ENCODE results near the gene CAMTA1. TPM values are rescaled to one million over a fixed set of nuclear protein-coding genes. Genes with fewer than 3 reads are reported as not detected.

CAMTA1 gene
- total and polyA plus RNA-seq, 9 of the 15 experiments (the other 6 are each of a cell fraction or from before 2014, with no cell fraction given), result 43.9 to 161 (median 65.9) TPM

GRCh38 chr1:7629465-7630195, 844.4 kb downstream of the CAMTA1 start (continued):
- TF ChIP-seq ZHX1 (conservative IDR thresholded peaks at IDR 0.05; ENCODE audit: low read length) (no peak), ZBTB17 (CRISPR knock-in tag; IDR thresholded peaks at IDR 0.05) (no peak), AFF1 (IDR thresholded peaks at IDR 0.05; ENCODE audit: low read depth in 1 of 2, partially characterized antibody in 2 of 2) (no peak), POLR3G (IDR thresholded peaks at IDR 0.05; ENCODE audit: extremely low read depth, insufficient read length, insufficient replicate concordance) (no peak), TEAD4 (IDR thresholded peaks at IDR 0.05; ENCODE audit: low read length) (peak; percentile 51; the same call in 1 of the 2 replicates), TEAD4 (CRISPR knock-in tag; IDR thresholded peaks at IDR 0.05; ENCODE audit: borderline replicate concordance) (no peak), RCOR1 (IDR thresholded peaks at IDR 0.05; ENCODE audit: borderline replicate concordance in 1 of 2, low read depth in 2 of 2, low read length in 2 of 2) (peak in 1 of 2 experiments; percentile 73; a peak in 1 of 4 replicates), ADNP (tag; IDR thresholded peaks at IDR 0.05) (no peak), TBL1XR1 (IDR thresholded peaks at IDR 0.05; ENCODE audit: low read length in 2 of 2) (no peak), TRIM24 (IDR thresholded peaks at IDR 0.05) (no peak), E2F3 (CRISPR knock-in tag; IDR thresholded peaks at IDR 0.05) (no peak), TGIF2 (CRISPR knock-in tag; IDR thresholded peaks at IDR 0.05) (no peak), ZNF263 (CRISPR knock-in tag; IDR thresholded peaks at IDR 0.05; ENCODE audit: borderline replicate concordance) (peak; percentile 95), COPS2 (conservative IDR thresholded peaks at IDR 0.05) (no peak), VEZF1 (CRISPR knock-in tag; IDR thresholded peaks at IDR 0.05) (no peak; the same call in 1 of the 2 replicates), KLF16 (IDR thresholded peaks at IDR 0.05) (0 out of 2 replicates have a peak, but pooled peaks have one; percentile 28), CTBP1 (IDR thresholded peaks at IDR 0.05; ENCODE audit: borderline replicate concordance) (peak; percentile 27; the same call in 1 of the 2 replicates), CBFA2T3 (IDR thresholded peaks at IDR 0.05) (peak; percentile 57), DPF2 (IDR thresholded peaks at IDR 0.05) (peak; percentile 66; the same call in 1 of the 2 replicates)
- TF ChIP-seq, protein P1, sequence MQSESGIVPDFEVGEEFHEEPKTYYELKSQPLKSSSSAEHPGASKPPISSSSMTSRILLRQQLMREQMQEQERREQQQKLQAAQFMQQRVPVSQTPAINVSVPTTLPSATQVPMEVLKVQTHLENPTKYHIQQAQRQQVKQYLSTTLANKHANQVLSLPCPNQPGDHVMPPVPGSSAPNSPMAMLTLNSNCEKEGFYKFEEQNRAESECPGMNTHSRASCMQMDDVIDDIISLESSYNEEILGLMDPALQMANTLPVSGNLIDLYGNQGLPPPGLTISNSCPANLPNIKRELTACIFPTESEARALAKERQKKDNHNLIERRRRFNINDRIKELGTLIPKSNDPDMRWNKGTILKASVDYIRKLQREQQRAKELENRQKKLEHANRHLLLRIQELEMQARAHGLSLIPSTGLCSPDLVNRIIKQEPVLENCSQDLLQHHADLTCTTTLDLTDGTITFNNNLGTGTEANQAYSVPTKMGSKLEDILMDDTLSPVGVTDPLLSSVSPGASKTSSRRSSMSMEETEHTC (IDR thresholded peaks at IDR 0.05), result no peak
